ENCODE results near the gene REEP6. TPM values are rescaled to one million over a fixed set of nuclear protein-coding genes. Genes with fewer than 3 reads are reported as not detected.

Gene REEP6
- total RNA-seq, 4 donors from 2014 or later: 3.1 to 19.0 (median 3.7) TPM

DNA sequence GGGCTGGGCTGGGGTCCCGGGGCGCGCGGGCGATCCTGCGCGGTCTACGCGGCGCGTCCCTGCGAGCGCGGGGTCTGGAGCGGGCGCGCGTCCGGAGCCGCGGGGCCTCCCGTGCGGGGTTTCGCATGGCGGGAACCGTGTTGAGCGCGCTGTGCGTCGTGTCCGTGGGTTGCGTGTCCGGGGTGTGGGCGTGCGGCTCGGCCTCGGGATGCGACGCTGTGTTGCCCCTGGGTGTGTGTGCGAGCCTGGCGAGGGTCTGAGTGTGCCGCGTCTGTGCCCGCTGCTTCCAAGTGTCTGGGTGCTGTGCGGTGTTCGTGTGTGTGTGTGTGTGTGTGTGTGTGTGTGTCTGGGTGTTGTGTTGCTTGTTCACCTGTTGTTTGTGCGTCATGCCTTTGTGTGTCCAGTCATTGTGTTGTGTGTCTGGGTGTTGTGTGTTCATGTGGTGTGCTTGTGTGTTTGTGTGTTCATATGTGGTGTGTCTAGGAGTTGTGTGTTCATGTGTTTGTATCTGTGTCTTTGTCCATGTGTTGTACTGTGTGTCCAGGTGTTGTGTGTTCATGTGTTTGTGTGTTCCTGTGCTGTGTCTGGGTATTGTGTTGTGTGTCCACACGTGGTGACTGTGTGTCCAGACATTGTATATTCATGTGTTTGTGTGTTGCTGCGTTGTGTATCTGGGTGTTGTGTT is 33.4 kb downstream of the REEP6 start:
- TF ChIP-seq, protein P1, sequence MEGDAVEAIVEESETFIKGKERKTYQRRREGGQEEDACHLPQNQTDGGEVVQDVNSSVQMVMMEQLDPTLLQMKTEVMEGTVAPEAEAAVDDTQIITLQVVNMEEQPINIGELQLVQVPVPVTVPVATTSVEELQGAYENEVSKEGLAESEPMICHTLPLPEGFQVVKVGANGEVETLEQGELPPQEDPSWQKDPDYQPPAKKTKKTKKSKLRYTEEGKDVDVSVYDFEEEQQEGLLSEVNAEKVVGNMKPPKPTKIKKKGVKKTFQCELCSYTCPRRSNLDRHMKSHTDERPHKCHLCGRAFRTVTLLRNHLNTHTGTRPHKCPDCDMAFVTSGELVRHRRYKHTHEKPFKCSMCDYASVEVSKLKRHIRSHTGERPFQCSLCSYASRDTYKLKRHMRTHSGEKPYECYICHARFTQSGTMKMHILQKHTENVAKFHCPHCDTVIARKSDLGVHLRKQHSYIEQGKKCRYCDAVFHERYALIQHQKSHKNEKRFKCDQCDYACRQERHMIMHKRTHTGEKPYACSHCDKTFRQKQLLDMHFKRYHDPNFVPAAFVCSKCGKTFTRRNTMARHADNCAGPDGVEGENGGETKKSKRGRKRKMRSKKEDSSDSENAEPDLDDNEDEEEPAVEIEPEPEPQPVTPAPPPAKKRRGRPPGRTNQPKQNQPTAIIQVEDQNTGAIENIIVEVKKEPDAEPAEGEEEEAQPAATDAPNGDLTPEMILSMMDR (IDR thresholded peaks at IDR 0.05; ENCODE audit: low read depth): no peak

DNA sequence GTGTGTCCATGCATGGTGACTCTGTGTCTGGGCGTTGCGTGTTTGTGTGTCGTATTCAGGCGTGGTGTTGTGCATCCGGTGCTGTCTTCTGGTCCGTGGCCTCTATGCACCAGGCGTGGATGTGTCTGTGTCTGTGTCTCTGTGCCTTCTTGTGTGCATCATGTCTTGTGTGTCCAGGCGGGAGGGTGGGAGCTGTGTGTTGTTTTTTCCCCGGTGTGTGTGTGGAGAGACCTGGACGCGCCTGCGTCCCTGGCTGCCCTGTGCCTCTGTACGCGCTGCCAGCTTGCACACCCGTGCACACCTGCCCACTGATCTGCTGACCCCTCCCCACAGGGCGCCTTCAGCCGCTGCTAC is 34.0 kb downstream of the REEP6 start:
- TF ChIP-seq, protein P1 (IDR thresholded peaks at IDR 0.05; ENCODE audit: low read depth): no peak

DNA sequence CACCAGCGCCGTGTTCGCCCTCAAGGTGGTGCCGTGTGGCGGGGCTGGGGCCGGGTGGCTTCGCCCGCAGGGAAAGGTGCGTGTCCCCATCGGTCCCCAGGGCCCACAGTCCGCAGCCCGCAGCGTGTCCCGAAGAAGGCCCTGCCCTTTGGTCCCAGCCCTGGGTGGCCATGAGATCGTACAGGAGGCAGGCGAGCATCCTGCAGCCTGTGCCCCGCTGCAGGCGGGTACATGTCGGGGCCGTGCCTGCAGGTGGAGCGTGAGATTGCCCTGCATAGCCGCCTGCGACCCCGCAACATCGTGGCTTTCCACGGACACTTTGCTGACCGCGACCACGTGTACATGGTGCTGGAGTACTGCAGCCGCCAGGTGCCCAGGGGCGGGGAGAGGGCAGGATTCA is 34.4 kb downstream of the REEP6 start:
- TF ChIP-seq, protein P1 (IDR thresholded peaks at IDR 0.05; ENCODE audit: low read depth): no peak

DNA sequence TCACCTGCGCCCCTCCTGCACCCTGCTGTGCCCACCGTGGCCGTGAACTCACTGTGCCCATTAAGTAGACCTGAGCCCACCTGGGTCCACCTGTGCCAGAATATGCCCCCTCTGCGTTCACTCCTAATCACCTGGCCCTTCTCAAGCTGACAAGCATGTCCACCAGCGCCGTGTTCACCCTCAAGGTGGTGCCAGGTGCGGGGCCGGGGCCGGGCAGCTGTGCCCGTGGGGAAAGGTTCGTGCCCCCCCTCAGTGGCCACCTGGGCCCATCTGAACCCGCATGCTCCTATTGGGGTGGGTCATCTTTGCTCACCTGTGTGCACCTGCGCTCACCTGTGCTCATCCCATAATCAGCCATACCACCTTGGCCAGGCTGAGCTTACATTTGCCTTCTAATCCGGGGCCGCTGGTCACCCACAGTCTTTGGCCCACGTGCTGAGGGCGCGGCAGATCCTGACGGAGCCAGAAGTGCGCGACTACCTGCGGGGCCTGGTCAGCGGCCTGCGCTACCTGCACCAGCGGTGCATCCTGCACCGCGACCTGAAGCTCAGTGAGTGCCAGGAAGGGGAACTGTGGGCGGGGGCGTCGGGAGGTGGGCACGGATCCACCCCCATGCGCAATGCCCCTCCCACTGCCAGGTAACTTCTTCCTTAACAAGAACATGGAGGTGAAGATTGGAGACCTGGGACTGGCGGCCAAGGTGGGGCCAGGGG is 35.2 kb downstream of the REEP6 start:
- TF ChIP-seq, protein P1 (IDR thresholded peaks at IDR 0.05; ENCODE audit: low read depth): no peak

DNA sequence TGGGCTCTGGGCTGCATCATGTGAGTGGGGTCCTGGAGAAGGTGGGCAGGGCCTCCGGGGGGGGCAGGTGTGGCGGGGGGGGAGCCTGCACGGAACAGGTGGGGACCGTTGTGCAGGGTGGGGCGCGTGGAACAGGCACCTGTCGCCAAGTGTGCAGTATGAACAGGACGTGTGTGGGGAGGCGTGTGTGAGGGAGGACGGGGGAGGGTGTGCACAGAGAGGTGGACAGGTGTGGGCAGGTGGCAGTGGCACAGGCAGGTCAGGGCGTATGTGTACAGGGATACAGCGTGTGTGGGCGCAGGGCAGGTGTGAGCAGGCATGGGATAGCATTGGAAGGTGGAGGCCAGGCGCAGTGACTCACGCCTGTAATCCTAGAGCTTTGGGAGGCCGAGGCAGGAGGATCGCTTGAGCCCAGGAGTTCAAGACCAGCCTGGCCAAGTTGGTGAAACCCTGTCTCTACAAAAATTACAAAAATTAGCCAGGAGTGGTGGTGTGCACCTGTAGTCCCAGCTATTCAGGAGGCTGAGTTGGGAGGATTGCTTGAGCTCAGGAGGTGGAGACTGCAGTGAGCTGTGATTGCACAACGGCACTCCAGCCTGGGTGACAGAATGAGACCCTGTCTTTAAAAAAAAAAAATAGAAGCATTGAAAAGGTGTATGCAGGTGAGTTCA is 36.1 kb downstream of the REEP6 start:
- TF ChIP-seq, protein P1 (IDR thresholded peaks at IDR 0.05; ENCODE audit: low read depth): no peak

DNA sequence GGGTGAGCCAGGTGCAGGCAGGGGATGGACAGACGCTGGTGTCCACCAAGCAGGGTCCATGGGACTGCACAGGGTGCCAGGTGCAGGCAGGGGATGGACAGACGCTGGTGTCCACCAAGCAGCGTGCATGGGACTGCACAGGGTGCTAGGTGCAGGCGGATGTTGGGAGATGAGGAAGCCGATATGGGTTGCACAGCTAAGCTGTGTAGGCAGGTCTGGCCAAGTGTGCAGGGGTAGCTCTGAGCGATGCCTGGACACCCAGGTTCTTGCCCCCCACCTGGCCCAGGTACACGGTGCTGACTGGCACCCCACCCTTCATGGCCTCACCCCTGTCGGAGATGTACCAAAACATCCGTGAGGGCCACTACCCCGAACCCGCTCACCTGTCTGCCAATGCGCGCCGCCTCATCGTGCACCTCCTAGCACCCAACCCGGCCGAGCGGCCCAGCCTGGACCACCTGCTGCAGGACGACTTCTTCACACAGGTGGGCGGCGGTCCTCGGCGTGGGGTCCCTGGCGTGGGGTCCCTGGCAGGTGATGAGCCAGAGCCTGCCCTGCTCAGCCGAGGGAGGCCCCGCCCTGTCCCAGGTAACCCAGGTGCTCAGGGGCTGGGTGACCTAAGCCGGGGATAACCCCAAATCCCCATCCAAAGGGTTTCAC is 36.8 kb downstream of the REEP6 start:
- TF ChIP-seq, protein P1 (IDR thresholded peaks at IDR 0.05; ENCODE audit: low read depth): no peak

All from subcutaneous adipose tissue (tissue), 4 donors.